ENCODE measurements around the gene TOB2. TPM values are rescaled to one million over a fixed set of nuclear protein-coding genes. Genes with fewer than 3 reads are reported as not detected.
"Not testable (repeated sequence)": the region's sequence is repeated elsewhere in the genome, so short reads cannot be mapped to it uniquely, and the experiment has no call there.

The TOB2 gene
- total and polyA plus RNA-seq, 9 of the 15 experiments (the other 6 are each of a cell fraction or from before 2014, with no cell fraction given) = 3.3 to 20.5 (median 7.3) TPM

DNA sequence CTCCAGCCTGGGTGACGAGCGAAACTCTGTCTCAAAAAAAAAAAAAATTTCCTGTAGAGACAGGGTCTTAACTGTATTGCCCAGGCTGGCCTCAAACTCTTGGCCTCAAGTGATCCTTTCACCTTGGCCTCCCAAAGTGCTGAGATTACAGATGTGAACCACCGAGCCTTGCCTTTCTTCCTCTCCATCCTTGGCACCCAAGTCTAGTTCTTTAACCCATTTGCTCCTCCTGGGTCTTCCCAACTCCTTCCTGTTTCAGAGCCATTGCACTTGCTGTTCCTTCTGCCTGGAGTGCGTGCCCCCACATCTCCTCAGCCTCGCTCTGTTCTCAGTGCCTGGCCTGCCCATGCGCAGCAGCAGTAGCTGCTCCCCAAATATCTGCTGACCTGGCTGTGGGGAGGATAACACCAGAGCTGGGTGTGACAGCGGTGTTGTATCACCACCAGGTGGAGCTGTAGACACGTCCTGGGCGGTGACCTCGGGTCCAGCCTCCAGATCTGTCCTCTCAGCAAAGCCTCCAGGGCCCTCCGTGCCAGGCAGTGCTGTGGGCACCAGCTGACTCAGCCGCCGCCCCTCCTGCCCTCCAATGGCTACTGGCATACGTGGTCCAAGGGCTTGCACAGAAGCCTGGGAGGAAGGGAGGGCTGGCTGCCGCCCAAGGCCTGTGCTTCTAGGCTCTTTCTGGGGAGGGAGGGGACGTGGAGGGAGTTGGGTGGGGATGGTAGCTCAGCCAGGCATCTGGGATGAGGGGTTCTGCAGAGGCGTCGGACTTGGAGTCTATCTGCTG is 42.9 kb downstream of the TOB2 start (continued):
- TF ChIP-seq, protein P1, sequence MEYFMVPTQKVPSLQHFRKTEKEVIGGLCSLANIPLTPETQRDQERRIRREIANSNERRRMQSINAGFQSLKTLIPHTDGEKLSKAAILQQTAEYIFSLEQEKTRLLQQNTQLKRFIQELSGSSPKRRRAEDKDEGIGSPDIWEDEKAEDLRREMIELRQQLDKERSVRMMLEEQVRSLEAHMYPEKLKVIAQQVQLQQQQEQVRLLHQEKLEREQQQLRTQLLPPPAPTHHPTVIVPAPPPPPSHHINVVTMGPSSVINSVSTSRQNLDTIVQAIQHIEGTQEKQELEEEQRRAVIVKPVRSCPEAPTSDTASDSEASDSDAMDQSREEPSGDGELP (CRISPR knock-in tag; IDR thresholded peaks at IDR 0.05; ENCODE audit: borderline replicate concordance) = peak; percentile 73; the same call in 1 of the 2 replicates
- peak; percentile 87 for TF ChIP-seq MAFK (IDR thresholded peaks at IDR 0.05; ENCODE audit: low read length)

DNA sequence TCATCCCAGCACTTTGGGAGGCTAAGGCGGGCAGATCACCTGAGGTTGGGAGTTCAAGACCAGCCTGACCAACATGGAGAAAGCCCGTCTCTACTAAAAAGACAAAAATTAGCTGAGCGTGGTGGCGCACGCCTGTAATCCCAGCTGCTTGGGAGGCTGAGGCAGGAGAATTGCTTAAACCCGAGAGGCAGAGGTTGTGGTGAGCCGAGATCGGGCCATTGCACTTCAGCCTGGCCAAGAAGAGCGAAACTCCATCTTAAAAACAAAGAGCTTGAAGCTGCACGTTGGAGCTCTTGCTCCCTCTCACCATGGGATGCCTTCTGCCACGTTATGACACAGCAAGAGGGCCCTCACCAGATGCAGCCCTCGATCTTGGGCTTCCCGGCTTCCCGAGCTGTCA is 43.8 kb downstream of the TOB2 start:
- not testable (repeated sequence) for H3K27ac ChIP-seq (ENCODE audit: extremely low read depth, low read depth, low read length)
- in situ Hi-C loops (cut with MboI) = loop anchor here (5.0 kb wide), 1 partner anchor 124 kb away; no protein-coding TSS in a partner anchor
- WGBS (ENCODE audit: insufficient coverage, low coverage, missing lambda C conversion rate) = 61% methylated on average over 8 of the region's 14 CpGs

More for the DNA sequence above, 43.8 kb downstream of the TOB2 start:
- H3K27me3 ChIP-seq (ENCODE audit: control insufficient read depth in 2 of 2, insufficient read depth in 2 of 2, low read length in 2 of 2); FAIRE-seq; H3K79me2 ChIP-seq (ENCODE audit: control insufficient read depth, insufficient read depth, low read length); DNase-seq (ENCODE audit: extremely low read depth in 1 of 4, low spot score in 3 of 4); H3K9me3 ChIP-seq (replicated peaks; ENCODE audit: control insufficient read depth, insufficient read depth, low read depth, low read length); H3K9ac ChIP-seq (ENCODE audit: insufficient read depth in 1 of 2, low read depth in 2 of 2, low read length in 2 of 2); H3K4me1 ChIP-seq (replicated peaks in 1 of 2; ENCODE audit: control insufficient read depth in 2 of 2, insufficient read depth in 2 of 2, low read length in 2 of 2); intact Hi-C loops (cut with micrococcal nuclease); H3K9me1 ChIP-seq (ENCODE audit: control insufficient read depth, insufficient read depth, low read length); BruUV-seq (replicated peaks); H4K20me1 ChIP-seq (replicated peaks; ENCODE audit: control insufficient read depth, insufficient read depth, low read length); H2AFZ ChIP-seq (ENCODE audit: low read depth, low read length); H3K4me3 ChIP-seq; ATAC-seq; H3K4me2 ChIP-seq (ENCODE audit: insufficient read depth, low read length); H3K36me3 ChIP-seq (ENCODE audit: control insufficient read depth, insufficient read depth, low read length): not testable (repeated sequence)
- POLR2A ChIA-PET = interaction anchor here (0.8 to 1.5 kb wide), 7 partner anchors 10 to 130 kb away, joined by 3 to 7 read pairs (median 4); no protein-coding TSS in a partner anchor
- CTCF ChIA-PET (ENCODE audit: low intra/inter-chr PET ratio) = interaction anchor here (0.8 to 2.0 kb wide), 3 partner anchors 115 to 125 kb away, joined by 3 to 11 read pairs (median 10); no protein-coding TSS in a partner anchor

All from K562 (cell line).